HG02610 (cell line): Measurements from ENCODE around the gene MEGF11.

Experiments used
- ATAC-seq: cut with Tn5 transposase; IDR thresholded peaks from one replicate; pipeline ENCODE4 v1.9.1; 2021; ENCODE audit warnings: mild to moderate bottlenecking, moderate library complexity; ENCODE audit not compliant: unreplicated experiment

Gene MEGF11

GRCh38 chr15:65954289-65954741, 299.2 kb downstream of the MEGF11 start:
- no peak for ATAC-seq

DNA sequence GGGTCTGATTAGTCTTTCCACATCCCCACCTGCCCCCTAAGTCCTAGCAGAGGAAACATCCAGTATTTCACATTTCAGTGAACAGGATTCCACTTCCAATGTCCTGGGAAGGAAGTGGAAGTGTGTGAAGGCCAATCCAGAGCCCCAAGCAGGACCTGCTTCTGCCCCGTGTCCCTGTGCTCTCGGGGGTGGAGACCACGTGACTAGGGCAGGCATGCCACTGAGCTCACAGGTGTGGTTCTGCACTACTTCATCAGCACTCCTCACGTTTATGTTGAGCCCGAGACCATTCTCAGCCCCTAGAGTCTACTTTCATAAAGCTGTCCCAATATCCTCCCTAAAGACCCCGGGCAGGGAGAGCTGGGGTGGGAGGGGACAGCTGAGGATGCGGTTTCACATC, 299.9 kb downstream of the MEGF11 start:
- no peak for ATAC-seq

- ATAC-seq, result no peak
Measured at GRCh38 chr15:65952391-65953053, 301.0 kb downstream of the MEGF11 start.

GRCh38 chr15:65951007-65951406, 302.5 kb downstream of the MEGF11 start:
- no peak for ATAC-seq

DNA sequence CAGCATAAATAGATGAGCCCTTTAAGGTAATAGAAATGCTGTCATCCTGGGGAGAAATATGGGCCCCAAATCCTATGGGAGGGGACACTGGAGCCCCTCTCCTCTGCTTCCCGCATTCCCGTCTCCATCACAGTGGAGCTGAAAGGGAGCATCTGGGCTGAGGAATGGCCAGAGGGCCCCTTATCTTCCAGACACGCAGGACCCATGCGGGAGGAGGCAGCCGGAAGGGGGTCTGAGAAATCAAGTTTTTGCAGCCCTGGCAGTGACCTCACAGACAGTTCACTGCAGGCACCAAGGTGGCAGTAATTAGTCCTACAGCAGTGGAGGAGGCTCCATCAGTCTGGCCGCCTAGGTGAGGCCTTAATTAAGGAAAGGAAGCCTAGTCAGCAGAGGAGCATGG, 304.1 kb downstream of the MEGF11 start:
- ATAC-seq, result no peak

GRCh38 chr15:65949011-65949410, 304.5 kb downstream of the MEGF11 start:
- ATAC-seq, result no peak

- no peak for ATAC-seq
Measured at GRCh38 chr15:65948383-65948782, 305.2 kb downstream of the MEGF11 start.

DNA sequence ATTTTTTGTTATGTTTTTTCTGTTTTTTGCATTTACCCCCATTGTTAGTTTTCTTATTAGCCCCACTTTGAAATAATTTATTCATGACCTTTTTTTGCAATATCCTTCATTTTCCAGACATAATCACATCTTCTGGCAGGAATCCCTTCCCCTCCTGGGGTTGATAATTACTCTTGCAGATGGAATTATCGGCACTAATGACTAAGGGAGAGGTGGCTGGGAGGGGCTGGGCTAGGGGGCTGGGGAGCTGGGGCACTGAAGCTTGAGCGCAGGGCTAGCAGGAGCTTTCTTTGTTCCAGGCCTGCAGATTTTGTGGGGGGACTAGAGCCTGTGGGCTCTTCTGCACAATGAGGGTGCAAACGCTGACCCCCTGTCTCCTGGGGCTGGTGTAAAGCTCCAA, 306.5 kb downstream of the MEGF11 start:
- no peak for ATAC-seq

GRCh38 chr15:65945616-65946015, 307.9 kb downstream of the MEGF11 start:
- no peak for ATAC-seq

DNA sequence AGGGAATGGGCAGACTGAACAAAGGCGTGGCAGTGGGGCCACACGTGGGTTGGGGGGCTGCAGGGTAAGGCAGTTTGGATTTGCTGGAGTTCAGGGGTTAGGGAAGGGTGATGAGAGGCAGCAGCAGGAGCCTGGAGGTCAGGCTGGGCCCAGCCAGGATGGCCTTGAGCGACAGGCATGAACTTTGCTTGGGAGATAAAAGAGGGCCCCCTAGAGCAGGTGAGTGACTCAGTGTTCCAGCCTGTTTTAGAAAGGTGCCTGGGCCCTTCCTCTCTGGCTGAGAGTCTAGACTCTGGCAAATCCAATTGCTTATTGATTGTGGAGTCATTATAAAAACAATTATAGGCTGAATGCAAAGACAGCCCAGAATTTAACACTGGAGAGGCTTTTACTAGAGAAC, 309.1 kb downstream of the MEGF11 start:
- ATAC-seq, result no peak

- no peak for ATAC-seq
Measured at GRCh38 chr15:65942436-65942835, 311.1 kb downstream of the MEGF11 start.

DNA sequence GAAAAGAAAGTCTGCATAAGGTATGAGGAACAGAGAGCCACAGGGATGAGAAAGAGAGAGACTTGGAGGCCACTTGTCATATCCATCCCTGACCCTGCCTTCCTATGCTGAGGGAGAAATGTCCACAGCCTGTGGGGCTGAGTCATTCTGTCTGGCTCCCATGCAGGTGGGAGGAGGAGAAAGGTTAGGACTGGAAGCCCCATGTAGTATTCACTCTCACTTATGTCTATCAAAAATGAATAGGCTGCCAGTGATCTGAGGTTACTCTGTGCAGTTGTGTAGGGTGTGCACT, 313.0 kb downstream of the MEGF11 start:
- no peak for ATAC-seq

DNA sequence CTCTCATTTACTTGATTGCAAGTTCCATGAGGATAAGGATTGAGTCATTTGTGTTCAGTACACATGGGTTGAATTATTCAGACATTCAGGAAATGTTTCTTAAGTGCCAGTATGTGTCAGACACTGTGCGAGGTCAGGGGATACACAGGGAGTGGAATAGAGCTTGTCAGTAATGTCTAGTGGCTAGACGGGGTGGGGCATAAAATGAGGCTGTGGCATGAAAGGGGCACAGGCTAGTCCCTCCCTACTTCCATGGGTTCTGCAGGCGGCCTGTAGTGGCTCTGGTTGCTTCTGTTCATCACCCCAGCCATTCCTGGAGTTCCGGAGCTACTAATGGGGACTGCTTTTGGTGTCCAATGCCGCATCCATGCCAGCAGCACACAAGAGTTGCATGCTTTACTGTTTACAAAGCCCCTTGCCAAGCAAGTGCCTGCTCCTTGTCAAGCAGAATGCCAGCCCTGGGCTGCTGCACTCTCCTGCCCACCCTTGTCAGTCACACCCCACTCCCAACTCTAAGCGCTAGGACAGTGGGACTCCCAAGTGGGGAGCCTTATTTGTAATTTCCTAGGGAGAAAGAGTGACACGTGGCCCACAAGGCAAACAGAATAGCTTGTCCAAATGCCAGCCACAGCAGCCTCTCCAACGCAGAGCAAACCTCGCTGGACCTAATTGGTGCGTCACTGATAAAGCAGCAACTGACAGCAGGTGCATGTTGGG, 313.5 kb downstream of the MEGF11 start:
- ATAC-seq, result no peak

DNA sequence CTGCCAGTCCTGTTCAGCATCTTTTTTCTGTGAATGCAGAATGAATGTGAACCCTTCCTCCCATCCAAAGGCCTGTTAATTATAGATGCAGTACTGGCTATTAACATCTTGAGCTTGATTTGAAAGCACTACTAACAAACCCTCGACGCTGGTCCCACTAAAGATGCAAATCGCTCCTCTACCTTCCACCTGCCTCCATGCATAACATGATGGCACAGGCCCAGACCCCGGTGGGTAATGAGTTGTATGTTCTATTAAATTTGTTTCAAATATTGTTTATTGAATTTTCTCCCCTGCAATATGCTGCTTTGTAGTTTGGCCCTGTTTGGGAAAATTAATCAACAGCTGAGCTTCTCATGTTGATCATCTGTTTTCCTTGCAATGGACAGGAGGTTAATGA, 314.9 kb downstream of the MEGF11 start:
- no peak for ATAC-seq

GRCh38 chr15:65937476-65937875, 316.1 kb downstream of the MEGF11 start:
- no peak for ATAC-seq

DNA sequence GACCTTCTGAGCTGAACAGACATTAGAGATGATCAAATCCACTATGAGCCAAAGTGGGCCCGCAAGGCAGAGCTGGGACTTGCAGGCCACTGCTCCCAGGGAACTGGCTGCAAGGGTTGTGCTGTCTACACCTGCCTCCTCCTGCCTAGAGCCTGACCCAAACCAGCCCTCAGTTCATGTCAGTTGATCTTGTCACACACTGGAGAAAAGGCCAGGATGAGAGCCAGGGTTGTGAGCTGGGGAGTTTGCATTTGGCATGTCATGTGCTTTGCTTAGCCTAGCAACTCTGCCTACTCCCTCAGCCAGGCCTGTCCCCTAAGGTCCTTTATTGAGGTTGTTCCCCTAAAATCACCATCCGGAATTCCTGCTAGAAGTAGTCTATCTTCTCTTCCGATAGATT, 316.5 kb downstream of the MEGF11 start:
- no peak for ATAC-seq

DNA sequence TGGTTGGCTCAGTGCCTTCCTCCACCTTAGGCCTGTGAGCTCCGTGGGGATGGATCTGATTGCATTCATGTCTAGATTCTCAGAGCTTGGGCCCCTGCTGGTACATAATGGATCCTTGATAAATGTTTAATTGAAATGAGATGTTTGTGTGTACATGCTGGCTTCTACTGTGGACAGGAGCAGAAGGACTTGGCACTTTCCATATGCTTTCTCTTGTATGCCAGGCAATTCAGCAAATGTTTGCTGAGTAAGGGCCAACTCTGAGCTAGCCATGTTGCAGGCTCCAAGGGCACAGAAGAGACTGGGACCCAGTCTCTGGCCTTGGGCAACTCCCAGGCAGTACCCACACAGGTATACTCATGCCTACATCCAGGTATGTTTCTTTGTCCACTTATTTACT, 317.3 kb downstream of the MEGF11 start:
- ATAC-seq, result no peak

GRCh38 chr15:65935391-65935790, 318.2 kb downstream of the MEGF11 start:
- no peak for ATAC-seq

- no peak for ATAC-seq
Measured at GRCh38 chr15:65931221-65931620, 322.3 kb downstream of the MEGF11 start.

- ATAC-seq, result no peak
Measured at GRCh38 chr15:65930134-65930533, 323.4 kb downstream of the MEGF11 start.

DNA sequence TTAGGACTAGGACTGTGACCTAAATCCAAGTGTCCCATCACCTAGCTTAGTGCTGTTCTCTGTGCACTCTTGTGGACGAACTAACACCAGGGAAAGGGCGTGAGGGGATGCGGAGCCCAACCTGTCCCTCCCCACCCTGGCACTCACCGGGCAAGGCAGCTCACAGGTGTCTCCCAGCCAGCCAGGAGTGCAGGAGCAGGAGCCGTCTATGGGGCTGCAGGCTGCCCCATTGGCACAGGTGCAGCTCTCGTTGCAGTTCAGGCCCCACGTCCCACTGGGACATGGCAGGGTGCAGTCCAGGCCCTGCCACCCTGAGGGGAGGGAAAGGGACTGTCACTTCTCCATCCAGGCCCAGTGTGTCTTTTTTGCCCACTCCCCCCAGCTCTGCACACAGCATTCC, 324.0 kb downstream of the MEGF11 start:
- ATAC-seq, result no peak

- ATAC-seq, result no peak
Measured at GRCh38 chr15:65927545-65927944, 326.0 kb downstream of the MEGF11 start.

DNA sequence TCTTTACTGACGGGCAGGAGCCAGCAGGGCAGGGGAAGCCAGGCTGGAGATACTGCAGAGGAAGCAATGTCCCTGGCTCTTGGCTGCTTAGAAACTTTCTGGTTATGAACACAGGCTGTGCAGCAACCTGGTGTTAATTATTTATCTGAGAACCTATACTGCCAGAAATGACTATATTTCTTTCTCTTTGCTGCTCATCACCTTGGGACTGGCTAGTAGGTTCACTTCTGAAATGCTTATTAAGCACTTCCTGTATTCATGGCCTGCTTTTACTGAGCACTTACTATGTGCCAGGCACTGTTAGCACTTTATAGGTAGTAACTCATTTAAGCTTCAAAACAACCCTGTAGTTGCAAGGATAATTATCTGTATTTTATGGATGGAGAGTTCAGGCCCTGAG, 326.7 kb downstream of the MEGF11 start:
- peak; percentile 63 for ATAC-seq
